PC-9 (cell line): ENCODE data around the gene RAB3GAP2. TPM values are rescaled to one million over a fixed set of nuclear protein-coding genes. Genes with fewer than 3 reads are reported as not detected.

Experiments
- BruUV-seq: library from RNA; stranded (reverse); fragments of 400-500 nt; replicated peaks from 2 replicates; lab custom pipeline; 2021; lab: Mats Ljungman, UMichigan
- CTCF ChIA-PET: fragments of 300-600 bp; sonication (Branson Sonifier 250); formaldehyde crosslinking; loops from one replicate; lab custom pipeline; 2022; ENCODE audit warnings: antibody characterized with exemption; lab: Charles Lee
- POLR2A ChIA-PET: fragments of 300-600 bp; sonication (Branson Sonifier 250); formaldehyde crosslinking; loops from one replicate; lab custom pipeline; 2022; ENCODE audit warnings: antibody characterized with exemption; ENCODE audit not compliant: unreplicated experiment; lab: Charles Lee
- DNase-seq, 2 experiments: peaks; one replicate each; pipeline versions ENCODE4 v3.0.0 to v3.0.0-alpha.2; 2015 to 2022; ENCODE audit warnings: mixed read lengths in 1 of 2
- H2AFZ ChIP-seq: fragments of 200-600 bp; sonication (generic); 2 replicates; pipeline ENCODE4 v1.8.1; 2017; ENCODE audit warnings: antibody characterized with exemption
- H3F3A ChIP-seq: fragments of 200-600 bp; sonication (generic); 2 replicates; pipeline ENCODE4 v1.8.1; 2017; ENCODE audit warnings: antibody characterized with exemption, mild to moderate bottlenecking, low read depth; ENCODE audit not compliant: insufficient read depth
- H3K27ac ChIP-seq: fragments of 200-600 bp; sonication (generic); 2 replicates; pipeline ENCODE4 v1.6.1; 2016; ENCODE audit warnings: mixed run types
- H3K27me3 ChIP-seq: fragments of 200-600 bp; sonication (generic); 2 replicates; pipeline ENCODE4 v1.6.1; 2016; ENCODE audit warnings: low read depth, mixed run types; ENCODE audit not compliant: insufficient read depth
- H3K36me3 ChIP-seq: fragments of 200-600 bp; sonication (generic); 2 replicates; pipeline ENCODE4 v1.6.1; 2016; ENCODE audit warnings: low read depth, mixed run types
- H3K4me1 ChIP-seq: fragments of 200-600 bp; sonication (generic); replicated peaks from 2 replicates; pipeline ENCODE4 v1.6.1; 2016; ENCODE audit warnings: mixed run types; ENCODE audit not compliant: insufficient read depth
- H3K4me2 ChIP-seq: fragments of 200-600 bp; sonication (generic); 2 replicates; pipeline ENCODE4 v1.6.1; 2017; ENCODE audit warnings: mixed run types
- H3K4me3 ChIP-seq: fragments of 200-600 bp; sonication (generic); 2 replicates; pipeline ENCODE4 v1.6.1; 2016; ENCODE audit warnings: mixed run types
- H3K79me2 ChIP-seq: fragments of 200-600 bp; sonication (generic); 2 replicates; pipeline ENCODE4 v1.6.1; 2017; ENCODE audit warnings: low read depth, mixed run types
- H3K9me2 ChIP-seq: fragments of 200-600 bp; sonication (generic); 2 replicates; pipeline ENCODE4 v1.8.1; 2017; ENCODE audit warnings: mild to moderate bottlenecking; ENCODE audit not compliant: insufficient read depth
- H3K9me3 ChIP-seq: fragments of 200-600 bp; sonication (generic); 2 replicates; pipeline ENCODE4 v1.8.1; 2016; ENCODE audit warnings: low read depth; ENCODE audit not compliant: insufficient read depth
- H4K20me1 ChIP-seq: fragments of 200-600 bp; sonication (generic); 2 replicates; pipeline ENCODE4 v1.8.1; 2017; ENCODE audit not compliant: insufficient read depth
- EZH2 ChIP-seq: fragments of 200-600 bp; sonication (generic); IDR thresholded peaks from 2 replicates; pipeline ENCODE4 v1.8.0; 2017; ENCODE audit warnings: antibody characterized with exemption, low read depth
- intact Hi-C: fragments of 100-400 bp; cut with micrococcal nuclease; formaldehyde crosslinking; loops from one replicate; pipeline ENCODE4 v1.10.0; 2022; ENCODE audit not compliant: unreplicated experiment
- total RNA-seq: library from RNA; stranded (reverse); gene quantifications from 2 replicates; pipeline ENCODE4 v1.2.3, GENCODE V29; 2021
- TF ChIP-seq, protein P1 (sequence below): fragments of 200-600 bp; sonication (generic); conservative IDR thresholded peaks from 2 replicates; pipeline ENCODE4 v1.6.1; 2017; ENCODE audit warnings: mixed run types, antibody characterized with exemption, mild to moderate bottlenecking, moderate library complexity

RAB3GAP2 gene
- total RNA-seq, 1 experiment from 2014 or later: 51.0 TPM

GRCh38 chr1:220137019-220137786 is 135.1 kb downstream of the RAB3GAP2 start:
- DNase-seq: no peak
- TF ChIP-seq, protein P1, sequence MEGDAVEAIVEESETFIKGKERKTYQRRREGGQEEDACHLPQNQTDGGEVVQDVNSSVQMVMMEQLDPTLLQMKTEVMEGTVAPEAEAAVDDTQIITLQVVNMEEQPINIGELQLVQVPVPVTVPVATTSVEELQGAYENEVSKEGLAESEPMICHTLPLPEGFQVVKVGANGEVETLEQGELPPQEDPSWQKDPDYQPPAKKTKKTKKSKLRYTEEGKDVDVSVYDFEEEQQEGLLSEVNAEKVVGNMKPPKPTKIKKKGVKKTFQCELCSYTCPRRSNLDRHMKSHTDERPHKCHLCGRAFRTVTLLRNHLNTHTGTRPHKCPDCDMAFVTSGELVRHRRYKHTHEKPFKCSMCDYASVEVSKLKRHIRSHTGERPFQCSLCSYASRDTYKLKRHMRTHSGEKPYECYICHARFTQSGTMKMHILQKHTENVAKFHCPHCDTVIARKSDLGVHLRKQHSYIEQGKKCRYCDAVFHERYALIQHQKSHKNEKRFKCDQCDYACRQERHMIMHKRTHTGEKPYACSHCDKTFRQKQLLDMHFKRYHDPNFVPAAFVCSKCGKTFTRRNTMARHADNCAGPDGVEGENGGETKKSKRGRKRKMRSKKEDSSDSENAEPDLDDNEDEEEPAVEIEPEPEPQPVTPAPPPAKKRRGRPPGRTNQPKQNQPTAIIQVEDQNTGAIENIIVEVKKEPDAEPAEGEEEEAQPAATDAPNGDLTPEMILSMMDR: no peak
- TF ChIP-seq EZH2: no peak
- Histone ChIP-seq H3K4me3 (no peak overlapping the region), H4K20me1 (no peaks in the 10 kb centered on the region), H3K27me3 (no peaks in the 10 kb centered on the region), H3K4me2 (no peak overlapping the region), H3F3A (no peaks in the 10 kb centered on the region), H3K27ac (no peak overlapping the region), H3K9me3 (no peaks in the 10 kb centered on the region), H3K9me2 (no peaks in the 10 kb centered on the region), H3K36me3 (peaks cover 35% of the 10 kb centered on the region), H2AFZ (no peak overlapping the region), H3K4me1 (no peaks in the 10 kb centered on the region), H3K79me2 (no peaks in the 10 kb centered on the region)
- ChIA-PET CTCF (interaction anchor here (0.7 kb wide), 1 partner anchor 31 kb away, joined by 3 read pairs; no protein-coding TSS in a partner anchor), POLR2A (no interaction called here)
- intact Hi-C loops: no loop called here
- no TSS peak for BruUV-seq

DNA sequence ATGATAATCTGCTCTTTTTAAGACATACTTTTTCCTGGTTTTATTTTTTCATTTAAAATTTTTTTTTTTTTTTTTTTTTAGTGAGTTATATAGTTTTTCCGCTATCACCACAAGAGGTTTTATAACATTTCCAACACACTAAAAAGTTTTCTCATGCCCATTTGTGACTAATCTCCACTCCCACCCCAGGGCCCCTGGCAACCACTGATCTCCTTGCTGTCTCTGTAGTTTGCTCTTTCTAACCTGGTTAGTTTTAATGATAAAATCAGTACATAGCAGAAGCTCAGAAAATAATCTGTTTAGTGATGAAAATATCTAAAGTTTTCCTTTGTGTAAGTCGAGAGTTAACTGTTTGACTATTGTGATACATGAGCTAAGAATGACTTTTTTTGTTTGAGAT is 136.5 kb downstream of the RAB3GAP2 start:
- Histone ChIP-seq H3K4me2 (no peak overlapping the region), H3K27ac (no peak overlapping the region), H3K36me3 (peaks cover 35% of the 10 kb centered on the region), H3K9me2 (no peaks in the 10 kb centered on the region), H3K4me3 (no peak overlapping the region), H2AFZ (no peak overlapping the region), H3K9me3 (no peaks in the 10 kb centered on the region), H3K79me2 (no peaks in the 10 kb centered on the region), H4K20me1 (no peaks in the 10 kb centered on the region), H3F3A (no peaks in the 10 kb centered on the region), H3K4me1 (no peaks in the 10 kb centered on the region), H3K27me3 (no peaks in the 10 kb centered on the region)
- intact Hi-C loops: no loop called here
- ChIA-PET POLR2A (interaction anchor here (0.5 kb wide), 1 partner anchor 46 kb away, joined by 3 read pairs; no protein-coding TSS in a partner anchor), CTCF (no interaction called here)
- no TSS peak for BruUV-seq
- no peak for TF ChIP-seq EZH2
- TF ChIP-seq, protein P1: no peak
- DNase-seq: no peak

DNA sequence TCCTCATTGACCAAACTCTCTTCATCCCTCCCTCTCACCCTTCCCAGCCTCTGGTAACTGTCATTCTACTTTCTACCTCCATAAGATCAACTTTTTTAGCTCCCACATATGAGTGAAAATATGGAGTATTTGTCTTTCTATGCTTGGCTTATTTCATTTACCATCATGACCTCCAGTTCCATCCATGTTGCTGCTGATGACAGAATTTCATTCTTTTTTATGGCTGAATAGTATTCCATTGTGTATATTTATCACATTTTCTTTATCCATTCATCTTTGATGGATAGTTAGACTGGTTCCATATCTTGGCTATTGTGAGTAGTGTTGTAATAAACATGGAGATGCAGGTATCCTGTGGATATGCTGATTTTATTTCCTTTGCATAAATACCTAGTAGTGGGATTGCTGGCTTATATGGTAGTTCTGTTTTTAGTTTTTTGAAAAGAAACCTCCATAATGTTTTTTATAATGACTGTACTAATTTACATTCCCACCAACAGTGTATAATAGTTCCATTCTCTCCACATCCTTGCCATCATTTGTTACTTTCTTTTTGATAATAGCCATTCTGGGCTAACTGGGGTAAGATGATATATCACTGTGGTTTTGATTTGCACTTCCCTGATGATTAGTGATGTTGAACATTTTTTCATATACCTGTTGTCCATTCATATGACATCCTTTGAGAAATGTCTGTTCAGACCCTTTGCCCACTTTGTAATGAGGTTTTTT is 142.6 kb downstream of the RAB3GAP2 start:
- POLR2A ChIA-PET: no interaction called here
- TF ChIP-seq, protein P1: no peak
- TF ChIP-seq EZH2: no peak
- intact Hi-C loops: no loop called here
- Histone ChIP-seq H2AFZ (no peak overlapping the region), H3K36me3 (peaks cover 30% of the 10 kb centered on the region; the same call in 1 of the 2 replicates), H3K4me3 (no peak overlapping the region), H3K27ac (no peak overlapping the region), H3K4me1 (no peaks in the 10 kb centered on the region), H3K79me2 (no peaks in the 10 kb centered on the region), H4K20me1 (0 out of 2 replicates have a peak, but pooled peaks cover under 1% of the 10 kb centered on the region), H3K4me2 (no peak overlapping the region), H3K27me3 (no peaks in the 10 kb centered on the region), H3K9me2 (no peaks in the 10 kb centered on the region), H3K9me3 (no peaks in the 10 kb centered on the region), H3F3A (no peaks in the 10 kb centered on the region)
- CTCF ChIA-PET: no interaction called here
- BruUV-seq: no TSS peak
- DNase-seq: no peak
